Stimulated activated CD8-positive, alpha-beta memory T cell treated with anti-CD3 and anti-CD28 coated beads, Interleukin-15, amount 100 ng/mL, for 4 hours (primary cell): Measurements from ENCODE around the gene KIF4B.

Source experiments
- DNase-seq, 2 donors: peaks; one replicate each; pipeline ENCODE4 v3.0.0-alpha.2; 2020; ENCODE audit warnings: low read depth in 2 of 2

The KIF4B gene

GRCh38 chr5:155052532-155052931 is 39.0 kb downstream of the KIF4B start:
- no peak for DNase-seq

GRCh38 chr5:155053501-155053900 is 39.9 kb downstream of the KIF4B start:
- no peak for DNase-seq

- no peak for DNase-seq
Measured at GRCh38 chr5:155056644-155057269, 43.2 kb downstream of the KIF4B start.

GRCh38 chr5:155057626-155058025 is 44.1 kb downstream of the KIF4B start:
- DNase-seq: no peak

- DNase-seq: no peak
Measured at GRCh38 chr5:155064580-155064979, 51.0 kb downstream of the KIF4B start.

GRCh38 chr5:155066886-155067595 is 53.5 kb downstream of the KIF4B start:
- no peak for DNase-seq
